PC-3 (cell line): ENCODE results near the gene TMEM250. TPM values are rescaled to one million over a fixed set of nuclear protein-coding genes. Genes with fewer than 3 reads are reported as not detected.

Source experiments
- ATAC-seq: fragments of 200-7000 bp; cut with Tn5 transposase; 2 replicates; pipeline ENCODE4 v1.9.1; 2020; ENCODE audit warnings: mild to moderate bottlenecking, moderate library complexity
- BruUV-seq: library from RNA; stranded (reverse); fragments of 400-500 nt; replicated peaks from 2 replicates; lab custom pipeline; 2021; lab: Mats Ljungman, UMichigan
- CTCF ChIA-PET: fragments of 300-600 bp; sonication (Branson Sonifier 250); formaldehyde crosslinking; loops from one replicate; lab custom pipeline; 2022; ENCODE audit warnings: antibody characterized with exemption; lab: Charles Lee
- POLR2A ChIA-PET: fragments of 300-600 bp; sonication (Branson Sonifier 250); formaldehyde crosslinking; loops from one replicate; lab custom pipeline; 2022; ENCODE audit warnings: antibody characterized with exemption; ENCODE audit not compliant: unreplicated experiment; lab: Charles Lee
- DNase-seq: peaks from one replicate; pipeline ENCODE4 v3.0.0-alpha.2; 2015
- H2AFZ ChIP-seq: fragments of 300-600 bp; sonication (generic); 2 replicates; pipeline ENCODE4 v1.6.0; 2016; ENCODE audit warnings: antibody characterized with exemption, low read length
- H3F3A ChIP-seq: fragments of 300-600 bp; sonication (generic); one replicate; pipeline ENCODE4 v1.6.0; 2017; ENCODE audit warnings: antibody characterized with exemption, low read length, control low read depth, mild to moderate bottlenecking; ENCODE audit not compliant: unreplicated experiment
- H3K27ac ChIP-seq: fragments of 300-600 bp; sonication (generic); 2 replicates; pipeline ENCODE4 v1.5.1; 2016; ENCODE audit warnings: mild to moderate bottlenecking, low read length
- H3K27me3 ChIP-seq: fragments of 300-600 bp; sonication (generic); 2 replicates; pipeline ENCODE4 v1.6.1; 2016; ENCODE audit warnings: low read length, mixed read lengths
- H3K36me3 ChIP-seq: fragments of 300-600 bp; sonication (generic); 2 replicates; pipeline ENCODE4 v1.6.1; 2016; ENCODE audit warnings: low read depth, mixed run types, low read length, mixed read lengths
- H3K4me1 ChIP-seq: fragments of 300-600 bp; sonication (generic); 2 replicates; pipeline ENCODE4 v1.5.1; 2016; ENCODE audit warnings: low read length; ENCODE audit not compliant: insufficient read depth
- H3K4me2 ChIP-seq: fragments of 300-600 bp; sonication (generic); 2 replicates; pipeline ENCODE4 v1.6.0; 2016; ENCODE audit warnings: low read length
- H3K4me3 ChIP-seq: fragments of 300-600 bp; sonication (generic); 2 replicates; pipeline ENCODE4 v1.5.1; 2016; ENCODE audit warnings: mild to moderate bottlenecking, low read length, mixed read lengths
- H3K79me2 ChIP-seq: fragments of 300-600 bp; sonication (generic); 2 replicates; pipeline ENCODE4 v1.6.1; 2017; ENCODE audit warnings: low read length, mixed read lengths
- H3K9ac ChIP-seq: fragments of 300-600 bp; sonication (generic); 2 replicates; pipeline ENCODE4 v1.6.0; 2016; ENCODE audit warnings: mild to moderate bottlenecking, low read length
- H3K9me2 ChIP-seq: fragments of 300-600 bp; sonication (generic); replicated peaks from 2 replicates; pipeline ENCODE4 v1.6.1; 2016; ENCODE audit warnings: mixed run types, low read length, mixed read lengths
- H3K9me3 ChIP-seq: fragments of 300-600 bp; sonication (generic); 2 replicates; pipeline ENCODE4 v1.6.1; 2016; ENCODE audit warnings: low read length, mixed read lengths
- H4K20me1 ChIP-seq: fragments of 300-600 bp; sonication (generic); 2 replicates; pipeline ENCODE4 v1.6.1; 2016; ENCODE audit warnings: low read length, mixed read lengths
- CTCF ChIP-seq: fragments of 300-600 bp; sonication (generic); conservative IDR thresholded peaks from 2 replicates; pipeline ENCODE4 v1.5.1; 2017; ENCODE audit warnings: antibody characterized with exemption, low read depth, mild to moderate bottlenecking, low read length
- EZH2 ChIP-seq: fragments of 300-600 bp; sonication (generic); IDR thresholded peaks from one replicate; pipeline ENCODE4 v1.6.1; 2017; ENCODE audit warnings: antibody characterized with exemption, mild to moderate bottlenecking, low read length; ENCODE audit not compliant: unreplicated experiment
- EZH2phosphoT487 ChIP-seq: fragments of 300-600 bp; sonication (generic); IDR thresholded peaks from 2 replicates; pipeline ENCODE4 v1.6.1; 2018; ENCODE audit warnings: mild to moderate bottlenecking, antibody characterized with exemption, low read length, borderline replicate concordance
- intact Hi-C: fragments of 100-400 bp; cut with micrococcal nuclease; formaldehyde crosslinking; loops from 2 replicates; pipeline ENCODE4 v1.9.0; 2023
- total RNA-seq: library from RNA; depleted of rRNA; stranded (reverse); fragments of >200 nt; gene quantifications from 2 replicates; pipeline ENCODE4 v1.2.3, GENCODE V29; 2014

TMEM250 gene
- total RNA-seq, 1 experiment from 2014 or later: 64.7 TPM

- ATAC-seq (no peak), DNase-seq (no peak)
- Histone ChIP-seq H3K79me2 (0 out of 2 replicates have a peak, but pooled peaks cover 3% of the 10 kb centered on the region), H3K27ac (no peak overlapping the region), H3K4me1 (no peaks in the 10 kb centered on the region), H3F3A (no peaks in the 10 kb centered on the region), H2AFZ (no peak overlapping the region), H4K20me1 (no peaks in the 10 kb centered on the region), H3K36me3 (no peaks in the 10 kb centered on the region), H3K9ac (no peak overlapping the region), H3K4me2 (no peak overlapping the region), H3K9me2 (no peaks in the 10 kb centered on the region), H3K4me3 (no peak overlapping the region), H3K27me3 (no peaks in the 10 kb centered on the region), H3K9me3 (no peaks in the 10 kb centered on the region)
- BruUV-seq: no TSS peak
- CTCF ChIA-PET: no interaction called here
- POLR2A ChIA-PET: no interaction called here
- no peak for TF ChIP-seq EZH2phosphoT487
- no peak for TF ChIP-seq EZH2
- no peak for TF ChIP-seq CTCF
- intact Hi-C loops: no loop called here
Measured at GRCh38 chr9:136081113-136081825, 37.4 kb downstream of the TMEM250 start.

- CTCF ChIA-PET: no interaction called here
- H3F3A ChIP-seq: no peaks in the 10 kb centered on the region
- H3K4me2 ChIP-seq: no peak overlapping the region
- no peak for TF ChIP-seq EZH2phosphoT487
- no peaks in the 10 kb centered on the region for H4K20me1 ChIP-seq
- H3K27me3 ChIP-seq: no peaks in the 10 kb centered on the region
- H3K4me3 ChIP-seq: no peak overlapping the region
- DNase-seq (no peak), ATAC-seq (no peak)
- no peaks in the 10 kb centered on the region for H3K9me3 ChIP-seq
- H2AFZ ChIP-seq: no peak overlapping the region
- no peaks in the 10 kb centered on the region for H3K9me2 ChIP-seq
- no peaks in the 10 kb centered on the region for H3K4me1 ChIP-seq
- 0 out of 2 replicates have a peak, but pooled peaks cover 3% of the 10 kb centered on the region for H3K79me2 ChIP-seq
- BruUV-seq: no TSS peak
- POLR2A ChIA-PET: no interaction called here
- no peak overlapping the region for H3K27ac ChIP-seq
- intact Hi-C loops: no loop called here
- H3K36me3 ChIP-seq: no peaks in the 10 kb centered on the region
- H3K9ac ChIP-seq: no peak overlapping the region
Measured at GRCh38 chr9:136080716-136081112, 38.0 kb downstream of the TMEM250 start.

GRCh38 chr9:136079916-136080246 lies 38.8 kb downstream of the TMEM250 start:
- H3K9ac ChIP-seq: no peak overlapping the region
- no peaks in the 10 kb centered on the region for H3K27me3 ChIP-seq
- no peaks in the 10 kb centered on the region for H3K4me1 ChIP-seq
- no peak overlapping the region for H2AFZ ChIP-seq
- no peak overlapping the region for H3K4me2 ChIP-seq
- BruUV-seq: no TSS peak
- no peak overlapping the region for H3K27ac ChIP-seq
- no peaks in the 10 kb centered on the region for H3K36me3 ChIP-seq
- POLR2A ChIA-PET: no interaction called here
- CTCF ChIA-PET: no interaction called here
- intact Hi-C loops: no loop called here
- no peaks in the 10 kb centered on the region for H3K9me3 ChIP-seq
- H3K9me2 ChIP-seq: no peaks in the 10 kb centered on the region
- ATAC-seq: peak; percentile 45
- no peak for DNase-seq
- no peaks in the 10 kb centered on the region for H4K20me1 ChIP-seq
- TF ChIP-seq CTCF (no peak), EZH2 (no peak), EZH2phosphoT487 (no peak)
- 0 out of 2 replicates have a peak, but pooled peaks cover 3% of the 10 kb centered on the region for H3K79me2 ChIP-seq
- no peaks in the 10 kb centered on the region for H3F3A ChIP-seq
- no peak overlapping the region for H3K4me3 ChIP-seq
